GM12878 (cell line): ENCODE data around the gene HHAT. TPM values are rescaled to one million over a fixed set of nuclear protein-coding genes. Genes with fewer than 3 reads are reported as not detected.

Source experiments
- ATAC-seq: fragments of 200-7000 bp; cut with Tn5 transposase; 3 replicates; pipeline ENCODE4 v1.9.1; 2020; ENCODE audit warnings: mild to moderate bottlenecking, moderate library complexity
- BruUV-seq: library from RNA; stranded (reverse); fragments of 400-500 nt; replicated peaks from 2 replicates; lab custom pipeline; 2021; lab: Mats Ljungman, UMichigan
- CTCF ChIA-PET: fragments of 300-600 bp; sonication (Branson Sonifier 250); formaldehyde crosslinking; extraction: SDS; loops from one replicate; lab custom pipeline; 2021; ENCODE audit warnings: inconsistent platforms; lab: Yijun Ruan, JAX
- POLR2A ChIA-PET: fragments of 350-600 bp; formaldehyde crosslinking; extraction: SDS; loops from one replicate; lab custom pipeline; 2021; ENCODE audit warnings: inconsistent platforms; lab: Charles Lee
- RAD21 ChIA-PET: fragments of 300-600 bp; sonication (Branson Sonifier 250); formaldehyde crosslinking; loops from one replicate; lab custom pipeline; 2023; ENCODE audit warnings: antibody characterized with exemption; ENCODE audit not compliant: unreplicated experiment; lab: Charles Lee
- SMC1A ChIA-PET: fragments of 300-600 bp; sonication (Branson Sonifier 250); formaldehyde crosslinking; loops from one replicate; lab custom pipeline; 2023; ENCODE audit not compliant: unreplicated experiment, uncharacterized antibody; lab: Charles Lee
- DNase-seq: peaks from one replicate; pipeline ENCODE4 v3.0.0-alpha.2; 2011; ENCODE audit warnings: low read depth, low spot score
- FAIRE-seq: peaks from 3 replicates; lab custom pipeline; 2011; peaks lifted over from hg19 to GRCh38; lab: Jason Lieb, UNC
- H2AFZ ChIP-seq: 2 replicates; pipeline ENCODE4 v1.6.0; 2011; ENCODE audit warnings: low read depth, low read length, control low read depth; ENCODE audit not compliant: control insufficient read depth
- H3K27ac ChIP-seq: 2 replicates; pipeline ENCODE4 v1.5.1; 2011; ENCODE audit warnings: control low read depth; ENCODE audit not compliant: control insufficient read depth, insufficient read depth
- H3K27me3 ChIP-seq, 2 experiments: replicated peaks in 1 of 2; 2 replicates each; pipeline versions ENCODE4 v1.6.0 to v1.6.1; 2011; ENCODE audit warnings: low read length in 1 of 2; ENCODE audit not compliant: control insufficient read depth in 2 of 2, insufficient read depth in 2 of 2
- H3K36me3 ChIP-seq, 2 experiments: 2 replicates each; pipeline ENCODE4 v1.5.1; 2011; ENCODE audit warnings: low read length in 1 of 2; ENCODE audit not compliant: control insufficient read depth in 2 of 2, insufficient read depth in 2 of 2
- H3K4me1 ChIP-seq: 2 replicates; pipeline ENCODE4 v1.6.1; 2011; ENCODE audit warnings: mild to moderate bottlenecking, low read length, moderate library complexity, mixed read lengths; ENCODE audit not compliant: control insufficient read depth, insufficient read depth
- H3K4me2 ChIP-seq: 2 replicates; pipeline ENCODE4 v1.6.0; 2011; ENCODE audit warnings: control low read depth; ENCODE audit not compliant: control insufficient read depth, insufficient read depth
- H3K4me3 ChIP-seq: fragments of 200-600 bp; sonication (generic); 2 replicates; pipeline ENCODE4 v1.5.1; 2016
- H3K79me2 ChIP-seq: 2 replicates; pipeline ENCODE4 v1.6.0; 2011; ENCODE audit warnings: low read length; ENCODE audit not compliant: control insufficient read depth, insufficient read depth
- H3K9ac ChIP-seq: 2 replicates; pipeline ENCODE4 v1.8.0; 2011; ENCODE audit warnings: low read length, control low read depth, mixed read lengths; ENCODE audit not compliant: control insufficient read depth, insufficient read depth
- H3K9me3 ChIP-seq: replicated peaks from 3 replicates; pipeline ENCODE4 v1.5.1; 2011; ENCODE audit warnings: mild to moderate bottlenecking, low read length; ENCODE audit not compliant: control insufficient read depth, insufficient read depth
- H4K20me1 ChIP-seq: 2 replicates; pipeline ENCODE4 v1.6.0; 2011; ENCODE audit not compliant: control insufficient read depth, insufficient read depth
- BACH1 ChIP-seq: fragments of 450-650 bp; IDR thresholded peaks from 2 replicates; pipeline ENCODE4 v1.6.1; 2017; ENCODE audit warnings: mild to moderate bottlenecking, borderline replicate concordance
- E2F8 ChIP-seq: fragments of 450-650 bp; IDR thresholded peaks from 2 replicates; pipeline ENCODE4 v1.6.1; 2018; ENCODE audit warnings: mild to moderate bottlenecking, low read depth, moderate library complexity; ENCODE audit not compliant: partially characterized antibody
- TAF1 ChIP-seq: IDR thresholded peaks from 2 replicates; pipeline ENCODE4 v1.6.1; 2011; ENCODE audit warnings: mild to moderate bottlenecking, low read depth, low read length, borderline replicate concordance
- YBX1 ChIP-seq: fragments of 450-650 bp; IDR thresholded peaks from 2 replicates; pipeline ENCODE4 v1.6.1; 2016; ENCODE audit warnings: antibody characterized with exemption
- YY1 ChIP-seq: IDR thresholded peaks from 2 replicates; pipeline ENCODE4 v1.6.1; 2011; ENCODE audit warnings: low read depth, mild to moderate bottlenecking, low read length
- WGBS: methylation state at CpG from one replicate; pipeline ENCODE4 v1.1.6; 2016; ENCODE audit warnings: low lambda C conversion rate; ENCODE audit not compliant: insufficient replicate concordance, insufficient coverage; ENCODE audit errors: missing lambda C conversion rate; 5-methylcytosine and 5-hydroxymethylcytosine counted together
- in situ Hi-C: fragments of 300-500 bp; cut with MboI; formaldehyde crosslinking; loops from 9 replicates; pipeline ENCODE4 v1.14.3; 2018; ENCODE audit warnings: mixed read lengths
- intact Hi-C: fragments of 100-400 bp; cut with micrococcal nuclease; formaldehyde crosslinking; loops from one replicate; pipeline ENCODE4 v1.14.2; 2022; ENCODE audit not compliant: unreplicated experiment
- polyA plus RNA-seq, 11 experiments: library from polyadenylated mRNA; depleted of rRNA in 4 of 11; unstranded in 6 of 11; stranded (reverse) in 5 of 11; fragments of >200 nt; fragmentation: Nextera tagmentation in 4 of 11; fragmentation: Illumina TruSeq in 1 of 11; extraction: Ambion mirVana in 4 of 11; extraction: Trizol in 1 of 11; gene quantifications; 1 replicate in 1 of 11; 2 replicates in 10 of 11; pipeline versions ENCODE4 v1.2.1 to v1.2.3, GENCODE V29; 2011 to 2016; ENCODE audit warnings: inconsistent platforms in 2 of 11, missing spikeins in 2 of 11, low read depth in 1 of 11
- total RNA-seq, 4 experiments: library from RNA; depleted of rRNA in 3 of 4; stranded (reverse); fragments of >200 nt in 3 of 4; fragmentation: Illumina TruSeq in 1 of 4; extraction: Trizol in 1 of 4; gene quantifications; 2 replicates each; pipeline versions ENCODE4 v1.2.1 to v1.2.3, GENCODE V29; 2013 to 2021

Gene HHAT
- total and polyA plus RNA-seq, 10 of the 15 experiments (the other 5 are each of a cell fraction or from before 2014, with no cell fraction given): 1.2 to 37.6 (median 2.6) TPM

- Histone ChIP-seq H3K4me1 (no peaks in the 10 kb centered on the region), H3K9me3 (no peaks in the 10 kb centered on the region), H3K27me3 (no peaks in the 10 kb centered on the region), H3K4me2 (no peak overlapping the region), H3K36me3 (no peaks in the 10 kb centered on the region), H3K27ac (no peak overlapping the region), H3K9ac (no peak overlapping the region), H3K4me3 (no peak overlapping the region), H2AFZ (no peak overlapping the region), H4K20me1 (no peaks in the 10 kb centered on the region), H3K79me2 (no peaks in the 10 kb centered on the region)
- FAIRE-seq: no peak
- intact Hi-C loops (no loop called here), in situ Hi-C loops (no loop called here)
- ChIA-PET CTCF (no interaction called here), SMC1A (interaction anchor here (1.0 to 1.6 kb wide), 3 partner anchors 8 to 167 kb away, joined by 4 to 7 read pairs (median 4); no protein-coding TSS in a partner anchor), POLR2A (no interaction called here), RAD21 (interaction anchor here (0.6 kb wide), 1 partner anchor 11 kb away, joined by 3 read pairs; no protein-coding TSS in a partner anchor)
- no peak for TF ChIP-seq E2F8
- TF ChIP-seq BACH1: no peak
- no peak for TF ChIP-seq TAF1
- TF ChIP-seq YY1: no peak
- no peak for TF ChIP-seq YBX1
- no peak for DNase-seq
- BruUV-seq: no TSS peak
- no peak for ATAC-seq
- 49% methylated on average over 14 of the region's 14 CpGs for WGBS
These were observed 242.9 kb downstream of the HHAT start for GRCh38 chr1:210571356-210572284.
